Right cardiac atrium (tissue), 5 donors: ENCODE measurements around the gene ZNF785. TPM values are rescaled to one million over a fixed set of nuclear protein-coding genes. Genes with fewer than 3 reads are reported as not detected.
A peak's percentile ranks its signal among the peaks of the same experiment; 100 is the strongest.
"Not testable (repeated sequence)": the region's sequence is repeated elsewhere in the genome, so short reads cannot be mapped to it uniquely, and the experiment has no call there.

Experiments
- ATAC-seq, 2 donors: fragments of 200-7000 bp; cut with Tn5 transposase; one replicate each; pipeline versions ENCODE4 v1.8.0 to v1.9.1; 2020; ENCODE audit warnings: moderate library complexity in 2 of 2, mild to moderate bottlenecking in 1 of 2
- DNase-seq, 3 donors: peaks; one replicate each; pipeline ENCODE4 v3.0.0-alpha.2; 2020
- H3K27ac ChIP-seq: one replicate; pipeline ENCODE4 v1.5.1; 2013; ENCODE audit warnings: mild to moderate bottlenecking, low read length, control low read depth, moderate library complexity
- H3K27me3 ChIP-seq: one replicate; pipeline ENCODE4 v1.6.1; 2013; ENCODE audit not compliant: control insufficient read depth, insufficient read depth
- H3K4me1 ChIP-seq: one replicate; pipeline ENCODE4 v1.6.1; 2013; ENCODE audit warnings: low read length; ENCODE audit not compliant: control insufficient read depth, insufficient read depth
- H3K4me3 ChIP-seq: one replicate; pipeline ENCODE4 v1.5.1; 2013; ENCODE audit warnings: low read length, control low read depth
- H3K9me3 ChIP-seq: one replicate; pipeline ENCODE4 v1.6.1; 2013; ENCODE audit warnings: low read length; ENCODE audit not compliant: control insufficient read depth
- WGBS: extraction: QIAGEN DNeasy Blood & Tissue Kit; methylation state at CpG from one replicate; pipeline ENCODE4 v1.1.7; 2013; 5-methylcytosine and 5-hydroxymethylcytosine counted together
- intact Hi-C, 4 donors: fragments of 100-400 bp; cut with DNase I; formaldehyde crosslinking; loops; one replicate each; pipeline versions ENCODE4 v1.11.0 to v1.14.0; 2022 to 2023
- long read RNA-seq, 4 donors: library from polyadenylated mRNA; unstranded; transcript quantifications; one replicate each; pipeline ENCODE4 v2.0.0, GENCODE V29; 2020 to 2021
- polyA plus RNA-seq: library from polyadenylated mRNA; stranded (reverse); fragments of 200-250 nt; gene quantifications from one replicate; pipeline ENCODE4 v1.2.3, GENCODE V29; 2013
- total RNA-seq, 4 donors: library from RNA; stranded (reverse); fragmentation: NEBNext Ultra II Directional; extraction: Animal tissue kit (Norgen Biotek cat#: 25700); gene quantifications; one replicate each; pipeline ENCODE4 v1.2.1, GENCODE V29; 2021
- donor health status: healthy with polysubstance abuse.
- donor health status: DM: no; HTN: yes; CAD: no.
- donor health status: DM: no; HTN: no; CAD: no.
- donor health status: DM: no; HTN: yes; CAD: no; lungs with severe emphysema.
- donor health status: DM: yes; HTN: yes; CAD: no.

Gene ZNF785
- total RNA-seq (1 to 10 TPM; 7.9 to 9.7 (median 9.2) TPM), polyA plus RNA-seq (4.3 TPM)
- long read RNA-seq, donor 1, partial matches to known transcripts = 0 of 4 reads
- long read RNA-seq, donor 1, other reads (novel, unspliced or antisense) = 2 of 4 reads
- long read RNA-seq, donor 2 = 0 reads
- long read RNA-seq, donor 3, partial matches to known transcripts = 1 of 4 reads
- long read RNA-seq, donor 3, other reads (novel, unspliced or antisense) = 3 of 4 reads
- long read RNA-seq, donor 4, partial matches to known transcripts = 1 of 5 reads
- long read RNA-seq, donor 4, other reads (novel, unspliced or antisense) = 3 of 5 reads

GRCh38 chr16:30585400-30586191 is at the start of gene ZNF785:
ZNF785 (minus strand) TSS chr16:30585697; CDS start chr16:30585611, 86 bp downstream.
- H3K9me3 ChIP-seq = no peaks in the 10 kb centered on the region
- H3K4me1 ChIP-seq = no peaks in the 10 kb centered on the region
- peak within 1 kb of the TSS; percentile 49 for H3K4me3 ChIP-seq
- intact Hi-C loops = loop anchor here in 1 of 4 donors (10.0 kb wide), 1 partner anchor 51 kb away; the partner anchor contains the start of gene ZNF747
- no peaks in the 10 kb centered on the region for H3K27me3 ChIP-seq
- H3K27ac ChIP-seq = peak within 1 kb of the TSS; percentile 86
- DNase-seq (peak; percentile 97 to 98 (median 97)), ATAC-seq (peak; percentile 98 to 99)
- WGBS = under 1% methylated on average over 50 of the region's 50 CpGs

DNA sequence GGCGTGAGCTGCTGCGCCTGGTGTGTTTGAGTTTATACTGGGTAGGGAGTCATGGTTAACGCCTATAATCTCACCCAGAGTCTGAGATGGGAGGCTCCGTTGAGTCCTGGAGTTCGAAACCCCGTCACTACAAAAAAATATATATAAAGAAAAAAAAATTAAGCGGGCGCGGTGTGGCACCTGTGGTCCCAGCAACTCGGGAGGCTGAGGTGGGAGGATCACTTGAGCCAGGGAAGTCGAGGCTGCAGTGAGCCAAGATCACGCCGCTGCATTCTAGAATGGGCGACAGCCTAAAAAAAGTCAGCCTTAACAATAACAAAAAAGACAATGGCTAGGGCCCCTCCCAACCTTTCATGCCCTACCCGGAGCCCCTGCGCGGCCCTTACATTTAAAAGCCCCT is 48.0 kb upstream of the ZNF785 start:
- Histone ChIP-seq H3K4me3 (peak overlapping the region; percentile 46), H3K27ac (peak overlapping the region; percentile 73), H3K4me1 (no peaks in the 10 kb centered on the region), H3K27me3 (no peaks in the 10 kb centered on the region), H3K9me3 (no peaks in the 10 kb centered on the region)
- ATAC-seq (no peak), DNase-seq (no peak)
- intact Hi-C loops = no loop called here
- 80% methylated on average over 17 of the region's 17 CpGs for WGBS

- H3K4me1 ChIP-seq, H3K9me3 ChIP-seq, ATAC-seq, H3K27me3 ChIP-seq, H3K4me3 ChIP-seq, DNase-seq, intact Hi-C loops, H3K27ac ChIP-seq: not testable (repeated sequence)
- WGBS = 92% methylated on average over 7 of the region's 7 CpGs
Observed at GRCh38 chr16:30632454-30632853, 47.0 kb upstream of the ZNF785 start.

DNA sequence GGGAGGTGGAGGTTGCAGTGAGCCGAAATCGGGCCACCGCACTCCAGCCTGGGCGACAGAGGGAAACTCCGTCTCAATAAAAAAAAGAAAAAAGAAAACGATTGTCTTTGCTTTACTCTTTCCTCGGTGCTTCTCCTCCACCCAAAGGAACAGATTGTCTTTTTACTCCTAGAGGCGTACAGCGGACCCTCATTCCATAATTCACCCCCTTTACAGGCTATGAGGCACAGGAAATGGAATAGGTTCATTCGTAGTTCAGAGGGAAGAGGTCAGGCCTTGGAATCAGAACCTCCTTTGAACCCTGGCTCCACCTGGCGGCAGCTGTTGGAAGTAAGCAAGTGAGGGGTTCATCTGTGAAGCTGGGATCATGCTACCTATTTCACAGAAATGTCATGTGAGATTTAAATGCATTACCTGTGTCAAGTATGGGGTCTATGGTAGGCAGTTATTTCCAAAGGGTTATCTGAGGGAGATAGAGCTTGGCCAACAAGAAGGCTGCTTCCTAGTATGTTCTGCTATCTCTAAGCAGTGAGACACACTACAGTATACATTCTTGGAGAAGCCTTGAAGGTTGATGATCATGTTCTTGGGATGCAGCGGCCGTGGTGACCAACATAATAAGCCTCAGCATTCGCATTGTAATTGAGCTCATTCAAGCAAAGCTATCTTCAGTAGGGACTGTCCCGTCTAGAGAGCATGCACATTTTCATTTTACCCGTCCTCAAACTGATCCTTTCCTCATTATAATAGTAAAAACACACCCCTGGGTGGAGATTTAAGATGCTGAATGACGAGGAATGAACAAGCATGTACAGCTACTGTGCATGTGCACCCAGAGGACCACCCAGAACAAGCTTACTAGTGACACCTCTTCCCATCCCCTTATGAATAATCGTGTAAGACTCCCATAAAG is 43.4 kb upstream of the ZNF785 start:
- intact Hi-C loops = no loop called here
- Histone ChIP-seq H3K27me3 (no peaks in the 10 kb centered on the region), H3K4me3 (peak overlapping the region; percentile 31), H3K4me1 (no peaks in the 10 kb centered on the region), H3K9me3 (no peaks in the 10 kb centered on the region), H3K27ac (peak overlapping the region; percentile 6)
- DNase-seq (peak; percentile 82 to 95 (median 94)), ATAC-seq (peak; percentile 84 to 91)
- WGBS = 32% methylated on average over 18 of the region's 18 CpGs

GRCh38 chr16:30626236-30626635 is 40.7 kb upstream of the ZNF785 start:
- Histone ChIP-seq H3K9me3 (no peaks in the 10 kb centered on the region), H3K27me3 (no peaks in the 10 kb centered on the region), H3K4me1 (no peaks in the 10 kb centered on the region), H3K27ac (no peak overlapping the region), H3K4me3 (no peak overlapping the region)
- WGBS = 88% methylated on average over 9 of the region's 9 CpGs
- intact Hi-C loops = no loop called here
- ATAC-seq (no peak), DNase-seq (no peak)

DNA sequence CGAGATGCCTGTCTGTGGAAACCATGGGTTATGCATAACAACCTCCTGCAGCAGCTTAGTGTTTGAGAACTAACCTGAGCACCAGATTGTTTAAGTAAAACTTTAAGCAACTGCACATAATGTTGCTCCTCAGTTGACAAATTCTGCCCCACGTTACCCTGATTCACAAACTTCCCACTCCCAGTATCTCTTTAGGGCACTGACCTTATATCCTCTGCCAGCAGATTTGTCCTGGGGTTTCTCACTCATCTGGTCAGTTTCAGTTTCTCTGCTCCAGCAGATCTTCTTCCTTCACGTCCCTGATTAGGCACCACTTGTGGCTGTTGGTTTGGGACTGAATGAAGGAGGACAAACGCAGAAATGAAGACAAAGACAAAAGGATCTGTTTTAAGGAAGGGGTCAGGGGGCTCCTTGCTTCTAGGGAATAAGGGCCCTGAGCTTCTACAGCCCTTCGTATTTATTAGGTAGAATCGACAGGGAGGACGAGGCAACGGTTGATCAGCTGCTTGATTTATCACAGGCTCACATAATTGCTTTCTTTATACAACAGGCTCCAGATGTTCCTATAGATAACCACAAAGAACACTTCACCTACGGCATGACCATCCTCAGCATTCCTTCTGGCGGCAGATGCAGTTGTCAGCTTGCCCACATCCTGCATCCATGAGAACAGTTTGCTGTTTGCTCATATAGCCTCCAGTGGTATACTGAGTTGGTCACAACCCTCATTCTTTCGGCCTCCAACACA is 38.2 kb upstream of the ZNF785 start:
- Histone ChIP-seq H3K9me3 (no peaks in the 10 kb centered on the region), H3K4me3 (no peak overlapping the region), H3K4me1 (no peaks in the 10 kb centered on the region), H3K27me3 (no peaks in the 10 kb centered on the region), H3K27ac (no peak overlapping the region)
- WGBS = 82% methylated on average over 11 of the region's 11 CpGs
- ATAC-seq (no peak), DNase-seq (no peak)
- intact Hi-C loops = no loop called here

- ATAC-seq (no peak), DNase-seq (no peak)
- intact Hi-C loops = no loop called here
- WGBS = 49% methylated on average over 10 of the region's 10 CpGs
- H3K4me1 ChIP-seq = no peaks in the 10 kb centered on the region
- no peaks in the 10 kb centered on the region for H3K9me3 ChIP-seq
- no peaks in the 10 kb centered on the region for H3K27me3 ChIP-seq
- H3K27ac ChIP-seq = no peak overlapping the region
- no peak overlapping the region for H3K4me3 ChIP-seq
Observed at GRCh38 chr16:30622455-30623032, 37.0 kb upstream of the ZNF785 start.

DNA sequence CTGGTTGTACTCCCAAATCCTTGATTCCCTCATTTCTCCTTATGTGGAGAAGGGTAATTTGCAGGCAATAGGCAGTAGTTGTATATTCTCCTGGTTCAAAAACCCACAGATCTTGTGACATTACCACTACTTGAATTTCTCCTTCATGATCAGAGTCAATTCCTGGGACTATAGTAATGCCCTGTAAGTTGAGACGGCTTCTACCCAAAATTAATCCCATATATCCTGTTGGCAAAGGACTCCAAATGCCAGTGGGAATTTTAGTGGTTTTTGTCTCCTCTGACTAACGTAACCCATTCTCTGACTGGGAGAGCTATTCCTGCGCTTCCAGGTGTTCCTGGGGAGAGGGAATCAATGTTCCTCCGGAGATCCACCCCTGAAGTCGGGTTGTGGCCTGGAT is 36.3 kb upstream of the ZNF785 start:
- WGBS = 76% methylated on average over 5 of the region's 5 CpGs

DNA sequence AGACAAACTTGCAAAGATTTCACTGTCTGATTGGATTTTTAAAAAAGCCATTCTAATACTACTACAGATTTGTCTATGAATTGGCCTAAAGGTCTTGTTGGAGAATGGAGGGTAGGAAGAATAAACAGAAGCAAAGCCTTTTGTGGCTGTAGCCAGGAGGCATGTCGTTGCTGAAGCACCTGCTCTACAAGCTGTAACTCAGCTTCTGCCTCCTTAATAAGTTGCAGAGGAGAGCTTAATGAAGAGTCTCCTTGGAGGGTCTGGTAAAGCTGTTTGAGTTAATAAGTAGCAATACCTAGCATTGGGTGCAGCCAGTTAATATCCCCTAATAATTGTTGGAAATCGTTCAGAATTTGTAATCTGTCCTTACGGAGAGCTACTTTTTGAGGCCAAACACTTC is 34.7 kb upstream of the ZNF785 start:
- no peaks in the 10 kb centered on the region for H3K27me3 ChIP-seq
- H3K4me1 ChIP-seq = no peaks in the 10 kb centered on the region
- DNase-seq (no peak), ATAC-seq (no peak)
- H3K27ac ChIP-seq = no peak overlapping the region
- WGBS = 58% methylated on average over 3 of the region's 3 CpGs
- no peak overlapping the region for H3K4me3 ChIP-seq
- no peaks in the 10 kb centered on the region for H3K9me3 ChIP-seq
- intact Hi-C loops = no loop called here

More for the DNA sequence above, 36.3 kb upstream of the ZNF785 start:
- H3K4me3 ChIP-seq = no peak overlapping the region
- no peak for DNase-seq
- no peaks in the 10 kb centered on the region for H3K9me3 ChIP-seq
- intact Hi-C loops = no loop called here
- no peak for ATAC-seq
- no peaks in the 10 kb centered on the region for H3K4me1 ChIP-seq
- H3K27me3 ChIP-seq = no peaks in the 10 kb centered on the region
- H3K27ac ChIP-seq = no peak overlapping the region

DNA sequence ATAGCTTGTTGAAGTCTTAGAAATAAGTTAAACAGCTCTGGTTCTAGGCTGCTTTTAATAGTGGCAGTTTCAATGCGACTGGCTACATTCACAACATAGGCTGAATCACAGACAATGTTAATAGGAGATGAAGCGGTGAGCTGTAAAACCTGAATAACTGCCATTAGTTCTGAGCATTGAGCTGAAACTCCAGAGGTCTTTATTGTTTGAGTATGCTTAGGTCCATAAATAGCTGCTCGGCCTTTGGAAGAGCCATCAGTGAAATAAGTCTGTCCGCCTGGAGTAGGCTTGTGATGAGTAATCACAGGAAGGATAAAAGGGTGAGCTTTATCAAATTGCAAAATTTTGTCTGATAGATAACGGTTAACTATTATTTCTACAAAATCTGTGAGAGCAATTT is 34.1 kb upstream of the ZNF785 start:
- intact Hi-C loops = loop anchor here in 1 of 4 donors (10.0 kb wide), 1 partner anchor 175 kb away; the partner anchor contains the start of gene SEPHS2
- DNase-seq (no peak), ATAC-seq (no peak)
- H3K9me3 ChIP-seq = no peaks in the 10 kb centered on the region
- 85% methylated on average over 5 of the region's 5 CpGs for WGBS
- H3K4me1 ChIP-seq = no peaks in the 10 kb centered on the region
- no peak overlapping the region for H3K27ac ChIP-seq
- no peak overlapping the region for H3K4me3 ChIP-seq
- H3K27me3 ChIP-seq = no peaks in the 10 kb centered on the region
